SK-N-SH treated with all-trans-retinoic acid at 6 μM for 48 hours (cell line): ENCODE data around the gene ARMC2.

Experiments used
- ATAC-seq: fragments of 200-7000 bp; cut with Tn5 transposase; 3 replicates; pipeline ENCODE4 v1.9.1; 2020; ENCODE audit warnings: mild to moderate bottlenecking, moderate library complexity
- ARNTL ChIP-seq: fragments of 450-650 bp; formaldehyde crosslinking; IDR thresholded peaks from 2 replicates; pipeline ENCODE4 v1.5.0; 2020; ENCODE audit warnings: low read depth, mild to moderate bottlenecking, moderate library complexity, borderline replicate concordance
- BACH2 ChIP-seq: fragments of 250-450 bp; sonication (Bioruptor Pico); IDR thresholded peaks from 2 replicates; pipeline ENCODE4 v1.9.0; 2021; ENCODE audit warnings: mild to moderate bottlenecking, borderline replicate concordance
- CSDC2 ChIP-seq: fragments of 250-450 bp; sonication (Bioruptor Pico); IDR thresholded peaks from 2 replicates; pipeline ENCODE4 v1.5.0; 2020; ENCODE audit warnings: mild to moderate bottlenecking, moderate library complexity
- CSRNP3 ChIP-seq: fragments of 250-450 bp; sonication (Bioruptor Pico); IDR thresholded peaks from 2 replicates; pipeline ENCODE4 v1.5.1; 2021; ENCODE audit warnings: mild to moderate bottlenecking, moderate library complexity
- ESRRG ChIP-seq: fragments of 250-450 bp; sonication (Bioruptor Pico); IDR thresholded peaks from 2 replicates; pipeline ENCODE4 v1.6.1; 2021; ENCODE audit warnings: mild to moderate bottlenecking
- GLIS3 ChIP-seq: fragments of 250-450 bp; sonication (Bioruptor Pico); IDR thresholded peaks from 2 replicates; pipeline ENCODE4 v1.5.0; 2020; ENCODE audit warnings: mild to moderate bottlenecking, moderate library complexity
- ISL1 ChIP-seq: fragments of 250-450 bp; sonication (Bioruptor Pico); IDR thresholded peaks from 2 replicates; pipeline ENCODE4 v2.1.2; 2022; ENCODE audit warnings: mild to moderate bottlenecking, moderate library complexity
- OSR1 ChIP-seq: fragments of 250-450 bp; sonication (Bioruptor Pico); IDR thresholded peaks from 2 replicates; pipeline ENCODE4 v1.8.0; 2022; ENCODE audit warnings: moderate library complexity, mild to moderate bottlenecking, inconsistent platforms
- POU6F1 ChIP-seq: fragments of 250-450 bp; sonication (Bioruptor Pico); IDR thresholded peaks from 2 replicates; pipeline ENCODE4 v1.8.0; 2021; ENCODE audit warnings: low read depth, mild to moderate bottlenecking, moderate library complexity, borderline replicate concordance
- PPARA ChIP-seq: fragments of 250-450 bp; sonication (Bioruptor Pico); IDR thresholded peaks from 2 replicates; pipeline ENCODE4 v1.5.0; 2020; ENCODE audit warnings: mild to moderate bottlenecking, borderline replicate concordance
- RARB ChIP-seq: fragments of 250-450 bp; sonication (Bioruptor Pico); IDR thresholded peaks from 2 replicates; pipeline ENCODE4 v1.8.0; 2021; ENCODE audit warnings: mild to moderate bottlenecking, moderate library complexity
- TOX ChIP-seq: fragments of 250-450 bp; sonication (Bioruptor Pico); IDR thresholded peaks from 2 replicates; pipeline ENCODE4 v1.8.0; 2021; ENCODE audit warnings: mild to moderate bottlenecking, moderate library complexity, borderline replicate concordance
- ZC3H10 ChIP-seq: fragments of 250-450 bp; sonication (Bioruptor Pico); IDR thresholded peaks from 2 replicates; pipeline ENCODE4 v1.5.1; 2021; ENCODE audit warnings: mild to moderate bottlenecking, moderate library complexity
- ZFP3 ChIP-seq: fragments of 250-450 bp; sonication (Bioruptor Pico); IDR thresholded peaks from 2 replicates; pipeline ENCODE4 v1.5.0; 2020; ENCODE audit warnings: mild to moderate bottlenecking, moderate library complexity
- ZNF565 ChIP-seq: fragments of 450-650 bp; formaldehyde crosslinking; conservative IDR thresholded peaks from 2 replicates; pipeline ENCODE4 v1.5.0; 2020; ENCODE audit warnings: low read depth, mild to moderate bottlenecking, moderate library complexity
- ZNF70 ChIP-seq: fragments of 450-650 bp; formaldehyde crosslinking; IDR thresholded peaks from 2 replicates; pipeline ENCODE4 v1.5.0; 2020; ENCODE audit warnings: mild to moderate bottlenecking, moderate library complexity
- ZNF8 ChIP-seq: fragments of 450-650 bp; formaldehyde crosslinking; IDR thresholded peaks from 2 replicates; pipeline ENCODE4 v1.5.0; 2020; ENCODE audit warnings: mild to moderate bottlenecking, moderate library complexity
- TF ChIP-seq, protein P1 (sequence below): fragments of 250-450 bp; sonication (Bioruptor Pico); IDR thresholded peaks from 2 replicates; pipeline ENCODE4 v1.8.0; 2020; ENCODE audit warnings: mild to moderate bottlenecking, moderate library complexity, borderline replicate concordance
- TF ChIP-seq, protein P2 (sequence below): fragments of 250-450 bp; sonication (Bioruptor Pico); IDR thresholded peaks from 2 replicates; pipeline ENCODE4 v1.5.0; 2020; ENCODE audit warnings: mild to moderate bottlenecking, moderate library complexity
- TF ChIP-seq, protein P3 (sequence below): fragments of 250-450 bp; sonication (Bioruptor Pico); IDR thresholded peaks from 2 replicates; pipeline ENCODE4 v1.5.1; 2020; ENCODE audit warnings: low read depth, mild to moderate bottlenecking, moderate library complexity

ARMC2 gene

DNA sequence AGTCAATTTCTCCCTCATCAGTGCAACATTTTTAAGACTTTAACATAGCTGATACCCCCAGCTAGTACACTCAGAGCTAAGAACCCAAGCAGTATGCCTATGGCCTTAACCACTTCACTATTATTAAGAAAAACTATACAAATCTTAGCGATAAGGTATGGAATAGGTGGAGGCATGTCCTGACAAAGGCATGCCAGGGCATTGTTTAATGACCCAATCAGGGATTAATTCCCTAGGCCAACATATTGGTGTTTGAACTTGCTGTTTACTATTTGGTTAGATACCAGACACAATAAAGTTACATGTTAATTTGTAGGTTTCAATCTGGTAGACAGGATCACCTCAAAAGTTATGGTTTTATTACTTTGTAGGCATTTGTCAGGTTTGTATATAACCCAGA lies 93.1 kb downstream of the ARMC2 start (continued):
- no peak for TF ChIP-seq CSRNP3 (CRISPR knock-in tag)
- no peak for TF ChIP-seq ESRRG (CRISPR knock-in tag)

GRCh38 chr6:108941859-108942258 lies 93.6 kb downstream of the ARMC2 start:
- ATAC-seq, result no peak
- TF ChIP-seq GLIS3 (CRISPR knock-in tag) (no peak), PPARA (CRISPR knock-in tag) (no peak), CSRNP3 (CRISPR knock-in tag) (no peak), ZFP3 (CRISPR knock-in tag) (no peak), BACH2 (CRISPR knock-in tag) (no peak), ESRRG (CRISPR knock-in tag) (no peak)
- TF ChIP-seq, protein P1, sequence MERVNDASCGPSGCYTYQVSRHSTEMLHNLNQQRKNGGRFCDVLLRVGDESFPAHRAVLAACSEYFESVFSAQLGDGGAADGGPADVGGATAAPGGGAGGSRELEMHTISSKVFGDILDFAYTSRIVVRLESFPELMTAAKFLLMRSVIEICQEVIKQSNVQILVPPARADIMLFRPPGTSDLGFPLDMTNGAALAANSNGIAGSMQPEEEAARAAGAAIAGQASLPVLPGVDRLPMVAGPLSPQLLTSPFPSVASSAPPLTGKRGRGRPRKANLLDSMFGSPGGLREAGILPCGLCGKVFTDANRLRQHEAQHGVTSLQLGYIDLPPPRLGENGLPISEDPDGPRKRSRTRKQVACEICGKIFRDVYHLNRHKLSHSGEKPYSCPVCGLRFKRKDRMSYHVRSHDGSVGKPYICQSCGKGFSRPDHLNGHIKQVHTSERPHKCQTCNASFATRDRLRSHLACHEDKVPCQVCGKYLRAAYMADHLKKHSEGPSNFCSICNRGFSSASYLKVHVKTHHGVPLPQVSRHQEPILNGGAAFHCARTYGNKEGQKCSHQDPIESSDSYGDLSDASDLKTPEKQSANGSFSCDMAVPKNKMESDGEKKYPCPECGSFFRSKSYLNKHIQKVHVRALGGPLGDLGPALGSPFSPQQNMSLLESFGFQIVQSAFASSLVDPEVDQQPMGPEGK (CRISPR knock-in tag), result no peak

DNA sequence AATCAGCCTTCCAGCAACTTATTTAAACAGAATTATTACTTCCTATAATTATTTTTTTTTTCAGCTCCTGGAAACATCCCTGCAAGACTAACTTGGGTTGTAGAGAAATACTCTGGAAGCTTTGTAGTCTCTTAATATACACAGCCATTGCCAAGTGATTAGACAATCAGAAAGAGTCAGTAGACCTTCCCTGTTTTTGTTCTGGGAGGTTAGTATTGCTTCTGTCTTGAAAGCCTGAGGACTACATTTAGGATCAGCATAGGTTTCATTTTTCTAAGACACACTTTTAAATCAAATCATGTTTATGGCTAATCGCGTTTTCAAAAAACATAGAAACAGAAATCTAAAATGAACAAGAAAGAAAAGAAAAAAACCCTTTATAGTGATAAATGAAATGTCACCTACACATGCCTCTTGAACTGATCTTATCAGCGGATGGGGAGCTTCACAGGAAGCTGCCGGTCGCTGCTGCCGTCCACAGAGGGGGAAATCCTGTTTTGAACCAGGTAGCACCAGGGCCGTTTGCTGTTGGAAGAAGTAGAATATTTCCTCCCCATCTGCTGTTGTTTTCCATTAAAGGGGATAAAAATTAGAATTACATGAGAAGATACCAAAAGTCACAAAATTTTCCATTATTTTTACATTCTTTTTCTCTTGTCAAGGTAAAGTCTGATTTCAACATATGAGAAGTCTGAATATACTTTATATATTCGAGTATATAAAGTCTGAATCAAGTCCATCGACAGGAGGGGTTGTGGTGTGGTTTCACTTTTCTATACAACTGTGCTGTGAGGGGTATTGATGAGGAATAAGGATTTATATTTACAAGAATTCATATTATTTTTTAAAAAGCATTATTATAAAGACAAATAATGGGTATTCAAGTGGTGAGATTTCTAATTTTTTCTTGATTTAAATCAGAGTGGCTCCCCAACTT lies 94.6 kb downstream of the ARMC2 start:
- TF ChIP-seq ZNF565 (CRISPR knock-in tag), result no peak
- no peak for TF ChIP-seq OSR1 (CRISPR knock-in tag)
- no peak for TF ChIP-seq ZC3H10
- TF ChIP-seq ZNF70, result no peak
- ATAC-seq, result no peak

GRCh38 chr6:108944071-108944470 lies 95.8 kb downstream of the ARMC2 start:
- ATAC-seq, result no peak
- TF ChIP-seq ZNF70 (no peak), TOX (CRISPR knock-in tag) (no peak), ARNTL (CRISPR knock-in tag) (no peak), ZC3H10 (no peak), ESRRG (CRISPR knock-in tag) (no peak), PPARA (CRISPR knock-in tag) (no peak), BACH2 (CRISPR knock-in tag) (no peak)

DNA sequence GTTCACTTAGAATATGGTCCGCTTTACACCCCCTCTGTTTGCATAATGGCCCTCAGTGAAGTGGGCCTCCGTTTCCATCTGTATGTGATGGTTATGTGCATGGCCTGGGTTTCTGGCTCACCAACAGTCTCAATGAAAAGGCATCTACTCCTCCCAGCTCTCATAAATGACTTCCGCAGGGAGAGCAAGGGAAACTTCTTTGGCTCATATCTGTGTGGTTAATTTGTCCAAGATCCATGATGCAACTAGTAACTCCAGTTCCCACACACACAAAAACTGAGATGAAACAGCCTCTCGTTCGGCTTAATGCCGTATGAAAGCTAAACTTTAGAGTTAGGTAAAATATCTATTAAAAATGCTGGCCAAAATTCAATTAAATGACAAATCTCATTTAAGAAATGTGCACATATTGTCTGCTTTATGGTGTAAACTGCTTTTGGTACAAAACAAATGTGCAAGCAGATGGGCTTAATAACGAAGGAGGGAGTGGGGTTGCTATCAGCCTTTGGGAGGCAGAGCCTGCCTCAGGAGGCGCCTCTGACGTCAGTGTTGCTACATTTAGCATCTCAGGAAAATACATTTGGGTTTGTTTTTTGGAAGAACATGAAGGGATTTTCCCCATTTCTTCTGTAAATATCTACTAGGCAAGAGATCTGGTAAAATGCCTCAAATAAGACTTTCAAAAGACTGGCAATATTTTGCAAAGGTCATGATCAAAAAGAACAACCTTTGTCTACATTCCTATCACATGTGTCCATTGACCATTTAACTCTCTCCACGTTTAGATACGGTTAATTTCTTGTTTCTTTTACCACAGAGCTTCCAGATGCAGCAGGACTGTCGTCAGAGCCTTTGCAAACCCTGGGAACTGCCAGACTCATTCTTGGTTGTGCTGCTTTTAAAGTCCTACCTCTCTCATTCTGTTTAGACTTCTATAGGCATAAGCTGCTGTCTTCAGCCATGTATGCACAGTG lies 96.8 kb downstream of the ARMC2 start:
- no peak; the same call in 2 of the 3 replicates for ATAC-seq
- TF ChIP-seq ESRRG (CRISPR knock-in tag) (no peak), PPARA (CRISPR knock-in tag) (no peak), POU6F1 (CRISPR knock-in tag) (no peak), CSDC2 (CRISPR knock-in tag) (no peak), ZNF565 (CRISPR knock-in tag) (no peak), ZNF70 (no peak), ZNF8 (CRISPR knock-in tag) (no peak), ISL1 (CRISPR knock-in tag) (no peak), TOX (CRISPR knock-in tag) (no peak), RARB (no peak)
- TF ChIP-seq, protein P2, sequence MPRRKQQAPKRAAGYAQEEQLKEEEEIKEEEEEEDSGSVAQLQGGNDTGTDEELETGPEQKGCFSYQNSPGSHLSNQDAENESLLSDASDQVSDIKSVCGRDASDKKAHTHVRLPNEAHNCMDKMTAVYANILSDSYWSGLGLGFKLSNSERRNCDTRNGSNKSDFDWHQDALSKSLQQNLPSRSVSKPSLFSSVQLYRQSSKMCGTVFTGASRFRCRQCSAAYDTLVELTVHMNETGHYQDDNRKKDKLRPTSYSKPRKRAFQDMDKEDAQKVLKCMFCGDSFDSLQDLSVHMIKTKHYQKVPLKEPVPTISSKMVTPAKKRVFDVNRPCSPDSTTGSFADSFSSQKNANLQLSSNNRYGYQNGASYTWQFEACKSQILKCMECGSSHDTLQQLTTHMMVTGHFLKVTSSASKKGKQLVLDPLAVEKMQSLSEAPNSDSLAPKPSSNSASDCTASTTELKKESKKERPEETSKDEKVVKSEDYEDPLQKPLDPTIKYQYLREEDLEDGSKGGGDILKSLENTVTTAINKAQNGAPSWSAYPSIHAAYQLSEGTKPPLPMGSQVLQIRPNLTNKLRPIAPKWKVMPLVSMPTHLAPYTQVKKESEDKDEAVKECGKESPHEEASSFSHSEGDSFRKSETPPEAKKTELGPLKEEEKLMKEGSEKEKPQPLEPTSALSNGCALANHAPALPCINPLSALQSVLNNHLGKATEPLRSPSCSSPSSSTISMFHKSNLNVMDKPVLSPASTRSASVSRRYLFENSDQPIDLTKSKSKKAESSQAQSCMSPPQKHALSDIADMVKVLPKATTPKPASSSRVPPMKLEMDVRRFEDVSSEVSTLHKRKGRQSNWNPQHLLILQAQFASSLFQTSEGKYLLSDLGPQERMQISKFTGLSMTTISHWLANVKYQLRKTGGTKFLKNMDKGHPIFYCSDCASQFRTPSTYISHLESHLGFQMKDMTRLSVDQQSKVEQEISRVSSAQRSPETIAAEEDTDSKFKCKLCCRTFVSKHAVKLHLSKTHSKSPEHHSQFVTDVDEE (CRISPR knock-in tag), result no peak
- TF ChIP-seq, protein P3, sequence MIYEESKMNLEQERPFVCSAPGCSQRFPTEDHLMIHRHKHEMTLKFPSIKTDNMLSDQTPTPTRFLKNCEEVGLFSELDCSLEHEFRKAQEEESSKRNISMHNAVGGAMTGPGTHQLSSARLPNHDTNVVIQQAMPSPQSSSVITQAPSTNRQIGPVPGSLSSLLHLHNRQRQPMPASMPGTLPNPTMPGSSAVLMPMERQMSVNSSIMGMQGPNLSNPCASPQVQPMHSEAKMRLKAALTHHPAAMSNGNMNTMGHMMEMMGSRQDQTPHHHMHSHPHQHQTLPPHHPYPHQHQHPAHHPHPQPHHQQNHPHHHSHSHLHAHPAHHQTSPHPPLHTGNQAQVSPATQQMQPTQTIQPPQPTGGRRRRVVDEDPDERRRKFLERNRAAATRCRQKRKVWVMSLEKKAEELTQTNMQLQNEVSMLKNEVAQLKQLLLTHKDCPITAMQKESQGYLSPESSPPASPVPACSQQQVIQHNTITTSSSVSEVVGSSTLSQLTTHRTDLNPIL (CRISPR knock-in tag), result no peak
